HG02642 (cell line): ENCODE measurements around the gene KCNMA1.

Experiments
- ATAC-seq: cut with Tn5 transposase; IDR thresholded peaks from one replicate; pipeline ENCODE4 v1.9.1; 2021; ENCODE audit warnings: mild to moderate bottlenecking; ENCODE audit not compliant: unreplicated experiment, poor library complexity

KCNMA1 gene

DNA sequence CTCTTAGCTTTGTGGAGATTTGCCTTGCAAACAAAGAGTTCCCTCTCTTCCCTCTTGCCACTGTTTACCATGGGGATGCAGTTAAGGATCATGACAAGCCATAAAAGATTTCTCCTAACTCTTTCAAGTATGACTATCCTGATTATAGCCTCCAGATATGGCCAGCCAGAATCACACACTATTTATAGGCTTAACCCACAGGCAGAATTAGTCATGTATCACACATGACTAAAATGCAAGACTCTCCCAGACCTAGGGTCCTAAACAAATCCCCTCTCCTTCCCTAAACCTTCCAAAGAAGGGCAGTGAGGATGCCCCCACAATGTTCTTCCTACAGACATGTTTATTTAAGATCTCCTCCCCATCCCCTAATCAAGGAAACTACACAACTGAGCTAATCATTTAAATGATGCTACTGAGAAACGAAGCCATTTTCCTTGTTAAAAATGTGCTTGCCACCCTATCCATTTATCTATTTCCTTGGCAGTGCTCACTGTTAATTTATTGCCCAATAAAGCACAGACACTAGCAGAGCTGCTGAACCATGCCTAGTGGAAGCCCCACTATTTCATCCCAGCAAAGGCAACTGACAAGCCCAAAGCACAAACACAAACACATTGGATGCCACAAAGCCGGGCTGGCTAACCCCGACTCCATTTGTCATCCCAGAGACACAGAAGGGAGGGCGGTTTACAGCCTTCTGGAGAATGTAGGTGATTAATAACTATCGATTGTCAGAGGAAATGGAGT lies 363.4 kb downstream of the KCNMA1 start:
- ATAC-seq = no peak

DNA sequence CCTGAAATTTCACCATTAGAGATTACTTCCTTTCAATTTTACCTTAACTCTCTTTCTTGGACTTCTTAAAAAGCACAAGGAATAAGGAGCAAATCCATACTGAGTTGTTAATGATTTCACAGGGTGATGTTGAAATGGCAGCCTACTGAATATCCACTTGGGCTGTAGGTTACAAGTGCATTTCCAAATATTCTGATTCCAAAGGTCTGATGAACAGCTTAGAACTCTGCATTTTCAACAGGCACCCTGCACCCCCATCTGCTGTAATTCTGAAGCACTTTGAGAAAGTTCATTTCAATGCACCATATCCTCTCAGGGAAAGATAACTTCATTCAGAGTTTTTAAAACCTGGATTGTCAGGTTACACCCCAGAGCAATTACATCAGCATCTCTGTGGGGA lies 368.4 kb downstream of the KCNMA1 start:
- ATAC-seq = no peak

DNA sequence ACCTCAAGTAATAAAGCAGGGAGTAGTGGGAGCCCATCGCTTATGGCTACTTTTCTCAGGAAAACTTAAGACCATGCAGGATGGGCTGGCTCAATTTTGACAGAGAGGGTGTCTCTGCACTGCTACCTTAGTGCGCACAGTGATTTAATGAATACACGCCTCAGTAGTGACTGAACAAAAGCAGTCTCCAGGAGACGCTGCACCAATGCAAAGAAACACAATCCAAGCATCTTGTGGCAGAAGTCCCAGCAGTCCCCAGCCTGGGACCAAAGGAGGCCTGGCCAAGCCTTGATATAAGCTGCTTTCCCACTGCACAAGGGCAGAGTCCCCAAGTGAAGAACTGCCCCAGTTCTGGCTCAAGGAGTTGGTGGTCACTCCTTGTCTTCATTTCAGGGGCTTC lies 368.9 kb downstream of the KCNMA1 start:
- no peak for ATAC-seq

DNA sequence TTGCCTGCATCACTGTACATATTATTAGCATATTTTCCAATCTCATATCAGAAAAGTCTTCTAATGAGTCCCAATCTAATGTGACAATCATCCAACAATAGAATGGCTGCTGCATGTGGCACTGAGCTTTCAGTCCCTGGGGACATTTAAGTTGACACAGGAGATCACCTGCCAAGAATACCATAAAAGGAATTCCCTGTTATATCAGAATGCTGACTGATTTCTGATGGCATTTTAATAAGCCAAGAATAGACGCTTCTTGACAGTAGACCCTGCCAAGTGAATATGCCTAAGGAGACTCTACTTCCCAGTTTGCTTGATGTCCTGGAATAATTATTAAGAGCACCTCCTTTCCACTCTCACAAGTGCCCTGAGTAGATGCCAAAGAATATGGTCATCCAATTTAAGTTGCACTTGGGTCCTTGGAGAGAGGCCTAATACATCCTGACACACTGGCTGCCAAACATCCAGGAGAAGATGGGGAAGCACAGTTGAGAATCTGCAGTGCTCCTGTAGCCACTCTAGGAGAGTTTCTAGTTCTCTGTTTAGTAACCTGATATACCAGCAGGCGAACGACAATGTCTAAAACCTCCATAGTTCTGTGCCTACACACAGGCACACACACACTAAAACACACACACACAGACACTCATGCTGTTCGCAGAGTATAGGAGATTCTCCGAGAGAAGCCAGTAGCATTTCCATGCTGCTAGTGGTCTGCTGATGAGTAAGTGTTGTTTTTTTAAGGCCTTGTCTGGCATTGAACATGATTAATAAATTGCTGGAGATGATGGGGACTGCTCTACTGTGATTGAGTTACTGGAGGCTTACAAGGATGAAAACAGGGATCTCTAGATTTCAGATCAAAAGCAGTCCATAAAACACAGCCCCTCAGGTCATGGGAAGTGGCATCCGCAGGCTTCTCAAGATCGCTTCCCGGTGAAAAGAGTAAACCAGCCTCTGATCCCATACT lies 369.6 kb downstream of the KCNMA1 start:
- ATAC-seq = no peak

DNA sequence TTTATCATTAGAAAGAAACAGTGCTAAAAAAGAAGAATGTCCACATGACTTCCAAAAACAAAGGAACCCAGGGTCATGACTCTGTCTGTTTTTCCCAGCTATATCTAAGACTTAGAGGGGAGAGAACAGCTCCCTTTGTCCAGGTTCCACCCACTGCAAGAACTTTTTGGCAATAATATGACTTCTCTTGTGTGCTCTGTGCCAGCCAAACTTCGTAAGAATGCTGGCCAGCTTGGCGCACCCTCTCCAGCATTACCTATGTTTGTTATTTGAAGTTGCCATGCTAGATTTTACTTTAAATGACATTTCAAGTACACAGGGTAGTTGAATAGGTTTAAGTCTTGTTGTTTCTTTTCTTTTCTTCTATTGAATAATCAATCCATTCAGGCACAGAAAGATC lies 371.4 kb downstream of the KCNMA1 start:
- no peak for ATAC-seq

DNA sequence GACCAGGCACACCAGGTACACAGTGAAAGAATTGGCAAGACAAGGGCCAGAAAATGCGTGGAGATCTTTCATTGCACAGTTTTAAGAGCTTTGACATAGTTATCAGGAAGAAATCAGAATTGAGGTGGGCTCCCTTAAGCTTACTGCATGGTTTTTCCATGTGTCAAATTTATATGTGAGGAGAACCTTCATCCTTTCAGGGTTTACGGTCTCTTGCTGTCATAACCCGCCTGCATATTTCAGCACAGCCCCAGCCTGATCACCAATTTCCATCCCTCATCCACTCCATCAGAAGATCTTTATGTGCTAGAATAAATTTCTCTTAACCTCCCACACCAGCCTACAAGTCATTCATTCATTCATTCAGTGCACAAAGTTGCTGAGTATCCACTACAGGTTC lies 373.1 kb downstream of the KCNMA1 start:
- ATAC-seq = no peak

DNA sequence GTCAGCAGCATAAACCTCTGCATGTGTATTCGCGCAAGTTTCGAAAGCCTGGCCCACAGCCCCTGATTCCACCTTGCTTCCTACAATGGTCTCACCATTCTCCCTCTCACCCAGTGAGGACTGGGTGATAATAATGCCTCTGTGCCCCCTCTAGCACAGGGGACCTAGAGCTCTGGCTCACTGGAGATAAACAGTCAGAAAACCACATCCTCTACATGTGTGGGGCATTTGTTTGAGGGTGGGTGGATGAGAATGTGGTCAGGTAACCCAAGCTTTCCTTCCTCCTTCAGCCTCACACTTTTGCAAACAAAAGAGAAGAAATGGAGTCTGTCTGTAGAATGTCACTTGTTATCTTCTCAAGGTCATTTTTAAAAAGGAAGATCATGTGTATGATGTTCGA lies 373.5 kb downstream of the KCNMA1 start:
- ATAC-seq = peak; percentile 55

DNA sequence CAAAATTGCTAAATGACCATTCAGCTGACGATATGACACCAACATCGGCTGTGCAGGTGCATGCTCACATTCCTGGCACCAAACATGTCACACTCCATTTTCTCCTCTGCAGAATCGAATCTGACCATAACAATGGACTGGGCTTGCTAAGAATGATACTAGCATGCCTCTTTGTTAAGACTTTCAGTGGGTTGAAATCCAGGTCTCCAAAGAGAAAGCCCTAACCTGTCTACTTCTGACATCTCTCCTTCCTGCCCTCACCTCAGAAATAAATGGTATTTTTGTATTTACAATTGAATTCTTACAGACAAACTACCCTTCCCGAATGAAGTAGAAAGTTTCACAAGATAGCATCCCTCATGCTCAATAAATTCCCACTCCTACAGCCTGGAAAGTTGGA lies 373.9 kb downstream of the KCNMA1 start:
- no peak for ATAC-seq

DNA sequence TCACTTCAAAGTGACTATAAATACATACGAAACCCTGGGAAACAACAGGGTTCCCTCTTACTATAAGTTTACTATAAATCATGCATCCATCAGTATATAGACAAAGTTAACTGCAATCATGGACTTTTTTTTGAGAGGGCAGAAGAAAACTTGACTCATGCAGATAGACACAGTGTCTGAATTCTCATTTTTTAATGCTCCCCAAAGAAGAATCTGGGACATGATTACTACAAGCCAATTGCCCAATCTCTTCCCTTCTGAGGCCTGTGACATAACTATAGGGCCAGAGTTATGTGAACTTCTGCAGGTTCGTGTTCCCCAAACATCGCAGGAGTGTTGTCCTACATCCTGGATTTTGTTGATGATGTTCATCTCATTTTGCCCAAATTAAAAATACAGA lies 376.5 kb downstream of the KCNMA1 start:
- no peak for ATAC-seq

DNA sequence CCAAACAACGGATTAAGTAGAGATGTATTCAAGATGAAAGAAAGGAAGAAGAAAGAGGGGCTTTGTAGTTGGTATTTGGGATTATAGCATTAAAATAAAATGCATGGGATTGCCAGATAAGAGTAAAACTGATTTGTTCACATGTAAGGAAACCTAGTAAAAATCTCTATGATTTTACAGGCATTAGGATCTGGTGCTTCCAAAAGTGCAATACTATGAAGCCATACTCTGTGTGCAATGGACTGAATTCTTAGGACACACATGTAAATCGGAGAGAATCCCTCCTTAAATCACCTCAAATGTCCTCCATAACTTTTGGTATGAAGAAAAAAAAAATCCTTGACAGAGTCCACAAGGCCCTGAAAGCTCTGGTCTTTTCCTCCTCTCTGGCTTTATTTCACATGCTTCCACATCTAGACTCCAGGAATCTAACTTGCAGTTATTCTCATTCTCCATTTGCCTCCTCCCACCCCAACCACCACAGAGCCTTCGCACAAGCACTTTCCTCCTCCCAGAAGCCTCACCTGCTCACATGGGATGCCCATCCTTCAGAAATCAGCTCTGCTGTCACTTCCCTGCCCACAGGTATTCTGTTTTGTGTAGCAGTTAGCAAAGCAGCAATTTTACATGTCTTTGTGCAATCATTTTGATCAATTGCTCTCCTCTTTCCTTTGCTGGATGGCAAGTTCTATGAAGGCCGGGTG lies 378.3 kb downstream of the KCNMA1 start:
- ATAC-seq = no peak

DNA sequence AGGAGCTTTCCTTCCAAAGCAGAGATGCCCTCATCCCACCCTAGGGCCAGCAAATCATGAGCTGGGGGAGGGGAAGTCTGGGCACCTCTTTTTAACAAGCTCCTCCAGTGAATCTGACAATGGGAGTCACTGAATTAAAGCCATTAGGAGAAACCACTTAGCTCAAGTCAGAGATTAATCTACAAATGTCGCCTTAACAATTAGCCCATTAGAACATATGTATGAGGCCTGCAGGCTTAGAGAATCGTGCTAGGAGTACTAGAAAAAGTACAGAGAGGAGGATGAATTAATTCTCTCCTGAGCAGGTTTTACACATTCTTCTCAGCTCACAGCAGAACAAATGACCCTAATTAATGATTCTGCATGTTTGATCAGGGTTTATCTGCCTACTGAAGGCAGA lies 381.3 kb downstream of the KCNMA1 start:
- no peak for ATAC-seq

DNA sequence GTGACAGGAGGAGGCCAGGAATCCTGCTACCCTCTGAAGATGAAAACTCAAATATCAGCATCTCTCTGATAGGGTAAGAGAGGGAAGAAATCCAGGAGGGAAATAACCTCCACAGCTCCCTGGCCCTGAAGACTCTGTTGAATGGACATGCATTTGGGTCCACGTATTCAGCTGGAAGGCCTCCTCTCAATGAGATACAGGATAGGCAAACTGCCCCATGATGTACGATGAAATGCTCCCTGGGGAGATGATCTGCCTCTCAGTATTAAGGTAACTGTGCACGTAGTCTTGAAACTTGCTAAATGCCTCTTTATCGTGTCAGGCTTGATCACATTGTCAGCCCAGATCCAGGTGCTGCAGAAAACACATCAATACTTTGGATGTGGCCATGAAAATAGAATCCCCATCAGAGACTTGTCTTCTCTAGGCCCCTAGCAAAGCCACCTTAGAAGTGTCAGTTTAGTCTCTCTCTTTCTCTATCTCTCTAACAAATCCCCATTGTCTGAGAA lies 384.0 kb downstream of the KCNMA1 start:
- ATAC-seq = no peak

DNA sequence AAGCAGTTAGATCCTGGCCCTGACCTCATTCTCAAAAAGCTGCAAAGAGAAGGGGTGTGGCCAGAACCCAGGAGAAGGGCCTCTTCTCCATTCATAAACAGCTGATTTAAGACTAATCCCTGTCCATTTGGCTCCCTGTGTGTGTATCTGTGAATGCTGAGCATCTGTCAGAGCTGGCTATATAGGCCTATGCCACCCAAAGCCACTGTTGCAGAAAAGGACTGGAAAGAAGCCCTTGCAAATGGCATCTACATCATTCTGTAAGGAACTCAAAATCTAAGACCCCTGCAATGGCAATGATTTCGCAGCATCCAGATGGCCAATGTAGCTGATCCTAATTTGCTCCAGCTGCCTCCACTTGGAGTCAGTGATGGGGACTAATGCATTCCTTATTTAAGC lies 384.5 kb downstream of the KCNMA1 start:
- ATAC-seq = no peak

DNA sequence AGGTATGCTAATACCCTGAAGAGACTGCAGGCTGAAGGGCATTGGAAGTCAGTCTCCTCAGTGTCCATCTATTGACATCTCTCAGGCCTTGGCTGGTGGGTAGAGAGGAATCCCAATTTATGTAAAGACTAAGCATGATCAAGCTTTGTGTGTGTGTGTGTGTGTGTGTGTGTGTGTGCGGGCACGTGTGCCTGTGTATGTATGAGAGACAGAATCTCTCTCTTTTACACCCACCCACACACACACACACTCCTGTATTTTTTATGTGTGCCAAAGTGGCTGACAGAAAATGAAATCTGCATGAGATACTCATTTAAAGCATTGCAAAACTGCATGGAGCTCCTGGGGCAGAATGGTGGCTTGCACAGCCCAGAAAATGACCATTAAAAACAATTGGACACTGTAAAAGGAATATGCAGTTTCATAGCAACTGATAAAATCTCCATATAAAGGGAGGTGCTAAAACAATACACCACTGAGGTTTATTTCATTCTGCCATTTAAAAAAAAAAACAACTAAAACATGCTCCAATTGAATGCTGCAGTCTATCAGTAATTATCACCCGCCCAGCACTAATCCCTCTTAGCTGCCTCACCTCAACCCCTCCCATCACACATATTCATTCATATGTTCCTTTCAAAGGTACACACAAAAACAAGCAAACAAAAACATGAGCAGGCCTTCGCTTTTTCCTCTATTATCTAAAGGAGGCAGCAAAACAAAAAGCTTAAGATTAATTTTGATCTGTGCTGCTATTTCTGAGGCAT lies 385.0 kb downstream of the KCNMA1 start:
- no peak for ATAC-seq

DNA sequence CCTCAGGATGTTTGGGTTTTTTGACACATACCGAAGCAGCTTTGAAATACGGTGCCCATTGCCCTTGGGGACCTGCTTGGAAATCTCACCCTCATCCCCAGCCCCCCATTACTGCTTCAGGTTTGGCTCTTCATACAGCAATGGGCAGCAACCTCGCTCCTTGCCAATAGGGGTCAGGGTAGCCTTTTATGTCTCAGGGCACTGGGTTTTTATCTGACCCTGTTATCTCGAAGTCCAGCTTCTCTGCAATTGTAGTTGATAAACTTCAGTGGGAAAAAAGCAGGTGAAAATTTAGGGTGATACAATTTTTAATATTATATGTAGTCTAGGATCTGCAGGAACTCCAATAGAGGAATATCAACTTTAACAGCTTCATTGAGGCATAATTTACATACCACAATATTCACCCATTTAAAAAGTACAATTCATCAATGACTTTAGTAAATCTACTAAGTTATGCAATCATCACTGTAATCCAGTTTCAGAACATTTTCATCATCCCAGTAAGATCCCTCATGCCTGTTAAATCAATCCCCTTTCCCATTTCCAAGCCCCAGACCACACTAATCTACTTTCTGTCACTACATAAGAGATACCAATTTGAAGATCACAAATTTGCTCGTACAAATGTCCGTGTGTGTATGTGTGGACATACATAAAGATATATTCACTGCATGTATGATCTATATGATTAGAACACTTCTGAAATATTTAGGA lies 386.2 kb downstream of the KCNMA1 start:
- ATAC-seq = no peak

DNA sequence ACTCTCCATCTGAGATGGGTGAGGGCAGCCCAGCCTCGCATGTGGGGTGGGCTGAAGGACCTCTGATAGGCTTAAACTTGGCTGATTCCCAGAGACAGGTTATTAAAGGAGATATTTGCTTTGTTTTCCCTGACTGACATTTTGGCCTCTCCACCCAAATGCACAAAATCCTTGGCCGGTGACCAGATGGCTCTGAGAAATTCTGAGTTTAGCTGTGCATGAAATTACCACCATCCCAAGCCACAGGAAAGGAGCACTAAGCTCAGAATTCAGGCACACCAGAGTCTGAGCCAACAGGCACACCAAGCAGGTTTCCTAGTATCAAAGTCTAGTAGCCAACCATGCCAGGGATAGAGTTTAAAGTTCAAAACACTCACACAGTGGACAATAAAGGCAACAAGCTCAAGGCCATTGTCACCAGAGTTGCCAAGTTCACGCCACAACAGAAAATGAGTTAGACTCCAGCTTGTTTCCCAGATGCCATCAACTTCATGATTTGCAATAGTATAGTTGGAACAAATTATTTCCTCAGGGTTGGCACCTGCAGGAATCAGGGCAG lies 387.6 kb downstream of the KCNMA1 start:
- no peak for ATAC-seq

DNA sequence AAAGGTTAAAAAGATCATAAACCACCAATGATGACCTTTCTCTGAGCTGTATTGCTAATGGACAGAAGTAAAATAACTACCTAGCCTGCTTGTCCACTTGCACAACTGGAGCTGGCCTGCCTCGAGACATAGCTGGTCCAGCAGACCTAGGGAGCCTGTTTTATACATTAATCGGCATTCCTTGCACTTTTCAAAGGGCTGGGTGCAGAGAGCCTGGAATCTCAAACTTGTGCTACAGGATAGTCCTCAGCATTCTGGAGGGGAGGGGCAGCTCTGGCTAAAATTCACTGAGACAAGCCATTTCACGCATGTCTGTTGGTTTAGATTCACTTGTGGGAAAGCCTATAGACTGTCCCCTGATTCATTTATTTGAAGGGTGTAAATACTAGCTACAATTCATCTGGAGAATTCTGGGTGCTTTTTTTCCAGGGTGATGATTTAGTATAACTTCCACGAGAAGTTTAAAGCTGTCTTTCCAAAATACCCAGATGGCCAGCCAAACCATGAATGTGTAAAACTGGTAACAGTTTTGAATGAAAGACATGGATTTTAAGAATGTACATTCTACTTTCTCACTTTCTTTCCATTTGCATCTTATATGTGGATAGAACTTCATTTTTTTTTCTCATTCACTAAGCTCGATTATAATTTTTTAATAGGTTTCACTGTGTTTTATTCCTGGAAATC lies 389.4 kb downstream of the KCNMA1 start:
- ATAC-seq = no peak
